ENCODE results near the gene COX19. TPM values are rescaled to one million over a fixed set of nuclear protein-coding genes. Genes with fewer than 3 reads are reported as not detected.

The COX19 gene
- total and polyA plus RNA-seq, 2 of the 13 experiments (the other 11 are each of a cell fraction or from before 2014, with no cell fraction given) = 11.5 to 21.7 TPM

DNA sequence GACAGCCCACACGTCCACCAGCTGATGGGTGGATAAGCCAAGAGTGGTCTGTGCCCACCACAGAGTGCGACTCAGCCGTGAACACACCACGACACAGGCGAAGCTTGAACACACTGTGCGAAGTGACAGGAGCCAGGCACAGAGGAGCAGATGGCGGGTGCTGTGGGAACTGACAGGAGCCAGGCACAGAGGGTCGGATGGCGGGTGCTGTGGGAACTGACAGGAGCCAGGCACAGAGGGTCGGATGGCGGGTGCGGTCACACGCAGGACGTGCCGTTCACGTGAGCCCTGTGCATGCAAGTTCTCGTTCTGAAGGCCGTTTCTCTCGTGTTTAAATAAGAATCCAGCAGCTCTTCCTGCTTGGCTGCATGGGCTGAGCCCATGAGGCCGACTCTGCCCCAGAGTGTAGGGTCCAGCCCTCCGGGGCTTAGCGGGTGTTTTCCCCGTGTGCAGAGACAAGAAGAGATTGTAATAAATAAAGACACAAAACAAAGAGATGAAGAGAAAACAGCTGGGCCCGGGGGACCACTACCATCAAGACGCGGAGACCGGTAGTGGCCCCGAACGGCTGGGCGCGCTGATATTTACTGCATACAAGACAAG lies 15.0 kb downstream of the COX19 start (continued):
- TF ChIP-seq NONO (IDR thresholded peaks at IDR 0.05) (no peak), NONO (CRISPR knock-in tag; conservative IDR thresholded peaks at IDR 0.05) (peak; percentile 67), ZNF615 (CRISPR knock-in tag; IDR thresholded peaks at IDR 0.05; ENCODE audit: borderline replicate concordance) (no peak), CBX1 (IDR thresholded peaks at IDR 0.05; ENCODE audit: low read depth) (no peak), ZNF12 (CRISPR knock-in tag; IDR thresholded peaks at IDR 0.05) (no peak), NRL (CRISPR knock-in tag; IDR thresholded peaks at IDR 0.05; ENCODE audit: borderline replicate concordance) (peak; percentile 45), ZNF703 (CRISPR knock-in tag; IDR thresholded peaks at IDR 0.05; ENCODE audit: borderline replicate concordance) (no peak), ZNF224 (CRISPR knock-in tag; IDR thresholded peaks at IDR 0.05) (no peak), NR2F2 (IDR thresholded peaks at IDR 0.05; ENCODE audit: borderline replicate concordance, low read depth) (no peak), SP4 (CRISPR knock-in tag; IDR thresholded peaks at IDR 0.05) (0 out of 2 replicates have a peak, but pooled peaks have one; percentile 18), HHEX (CRISPR knock-in tag; IDR thresholded peaks at IDR 0.05) (no peak), KAT2B (IDR thresholded peaks at IDR 0.05; ENCODE audit: borderline replicate concordance, low read depth, low read length) (no peak), CBFB (CRISPR knock-in tag; IDR thresholded peaks at IDR 0.05) (no peak), ZNF44 (CRISPR knock-in tag; IDR thresholded peaks at IDR 0.05) (no peak), ZMYM3 (CRISPR knock-in tag; IDR thresholded peaks at IDR 0.05) (peak; percentile 78), SP5 (CRISPR knock-in tag; IDR thresholded peaks at IDR 0.05; ENCODE audit: borderline replicate concordance, low read depth) (no peak), HNRNPLL (IDR thresholded peaks at IDR 0.05; ENCODE audit: low read depth, low read length, poor library complexity, severe bottlenecking) (no peak), SMAD1 (CRISPR knock-in tag; IDR thresholded peaks at IDR 0.05; ENCODE audit: borderline replicate concordance, low read depth) (0 out of 2 replicates have a peak, but pooled peaks have one; percentile 33), ZNF781 (CRISPR knock-in tag; IDR thresholded peaks at IDR 0.05; ENCODE audit: borderline replicate concordance, not compliant biosample characterization) (peak; percentile 50), ZNF3 (CRISPR knock-in tag; IDR thresholded peaks at IDR 0.05) (no peak), ZFP37 (CRISPR knock-in tag; IDR thresholded peaks at IDR 0.05; ENCODE audit: borderline replicate concordance) (no peak), CENPX (CRISPR knock-in tag; IDR thresholded peaks at IDR 0.05) (no peak), ZNF766 (CRISPR knock-in tag; IDR thresholded peaks at IDR 0.05; ENCODE audit: borderline replicate concordance) (no peak), ELF3 (CRISPR knock-in tag; IDR thresholded peaks at IDR 0.05) (peak; percentile 87), ZNF20 (CRISPR knock-in tag; IDR thresholded peaks at IDR 0.05) (no peak), ZSCAN21 (CRISPR knock-in tag; IDR thresholded peaks at IDR 0.05; ENCODE audit: borderline replicate concordance) (0 out of 2 replicates have a peak, but pooled peaks have one; percentile 60), JDP2 (CRISPR knock-in tag; IDR thresholded peaks at IDR 0.05; ENCODE audit: borderline replicate concordance) (no peak), TP53 (CRISPR knock-in tag; conservative IDR thresholded peaks at IDR 0.05) (no peak), ZNF317 (CRISPR knock-in tag; IDR thresholded peaks at IDR 0.05) (no peak)
- TF ChIP-seq, protein P1, sequence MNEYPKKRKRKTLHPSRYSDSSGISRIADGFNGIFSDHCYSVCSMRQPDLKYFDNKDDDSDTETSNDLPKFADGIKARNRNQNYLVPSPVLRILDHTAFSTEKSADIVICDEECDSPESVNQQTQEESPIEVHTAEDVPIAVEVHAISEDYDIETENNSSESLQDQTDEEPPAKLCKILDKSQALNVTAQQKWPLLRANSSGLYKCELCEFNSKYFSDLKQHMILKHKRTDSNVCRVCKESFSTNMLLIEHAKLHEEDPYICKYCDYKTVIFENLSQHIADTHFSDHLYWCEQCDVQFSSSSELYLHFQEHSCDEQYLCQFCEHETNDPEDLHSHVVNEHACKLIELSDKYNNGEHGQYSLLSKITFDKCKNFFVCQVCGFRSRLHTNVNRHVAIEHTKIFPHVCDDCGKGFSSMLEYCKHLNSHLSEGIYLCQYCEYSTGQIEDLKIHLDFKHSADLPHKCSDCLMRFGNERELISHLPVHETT (CRISPR knock-in tag; conservative IDR thresholded peaks at IDR 0.05) = no peak
- TF ChIP-seq, protein P2, sequence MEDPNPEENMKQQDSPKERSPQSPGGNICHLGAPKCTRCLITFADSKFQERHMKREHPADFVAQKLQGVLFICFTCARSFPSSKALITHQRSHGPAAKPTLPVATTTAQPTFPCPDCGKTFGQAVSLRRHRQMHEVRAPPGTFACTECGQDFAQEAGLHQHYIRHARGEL (CRISPR knock-in tag; IDR thresholded peaks at IDR 0.05) = peak; percentile 52; the same call in 1 of the 2 replicates
- TF ChIP-seq, protein P3, sequence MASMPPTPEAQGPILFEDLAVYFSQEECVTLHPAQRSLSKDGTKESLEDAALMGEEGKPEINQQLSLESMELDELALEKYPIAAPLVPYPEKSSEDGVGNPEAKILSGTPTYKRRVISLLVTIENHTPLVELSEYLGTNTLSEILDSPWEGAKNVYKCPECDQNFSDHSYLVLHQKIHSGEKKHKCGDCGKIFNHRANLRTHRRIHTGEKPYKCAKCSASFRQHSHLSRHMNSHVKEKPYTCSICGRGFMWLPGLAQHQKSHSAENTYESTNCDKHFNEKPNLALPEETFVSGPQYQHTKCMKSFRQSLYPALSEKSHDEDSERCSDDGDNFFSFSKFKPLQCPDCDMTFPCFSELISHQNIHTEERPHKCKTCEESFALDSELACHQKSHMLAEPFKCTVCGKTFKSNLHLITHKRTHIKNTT (CRISPR knock-in tag; IDR thresholded peaks at IDR 0.05) = no peak
